Left renal cortex interstitium (tissue), 4 donors: ENCODE results near the gene RNLS. TPM values are rescaled to one million over a fixed set of nuclear protein-coding genes. Genes with fewer than 3 reads are reported as not detected.
"Not testable (repeated sequence)": the region's sequence is repeated elsewhere in the genome, so short reads cannot be mapped to it uniquely, and the experiment has no call there.

Source experiments
- DNase-seq, 4 donors: peaks; one replicate each; pipeline ENCODE4 v3.0.0-alpha.2; 2013; ENCODE audit warnings: low read depth in 4 of 4, low spot score in 2 of 4, missing footprints in 1 of 4
- polyA plus RNA-seq, 4 donors: library from polyadenylated mRNA; unstranded; fragments of 120-200 nt; gene quantifications; one replicate each; pipeline ENCODE4 v1.2.1, GENCODE V29; 2013; ENCODE audit not compliant: insufficient read length in 4 of 4

RNLS gene
- polyA plus RNA-seq, 4 donors, result 14.5 to 21.2 (median 15.8) TPM

GRCh38 chr10:88361995-88362807 is 220.9 kb downstream of the RNLS start:
- DNase-seq, result no peak

GRCh38 chr10:88361494-88361893 is 221.6 kb downstream of the RNLS start:
- DNase-seq, result no peak

GRCh38 chr10:88355750-88356149 is 227.4 kb downstream of the RNLS start:
- DNase-seq, result not testable (repeated sequence)

GRCh38 chr10:88347597-88348304 is 235.4 kb downstream of the RNLS start:
- DNase-seq, result no peak

DNA sequence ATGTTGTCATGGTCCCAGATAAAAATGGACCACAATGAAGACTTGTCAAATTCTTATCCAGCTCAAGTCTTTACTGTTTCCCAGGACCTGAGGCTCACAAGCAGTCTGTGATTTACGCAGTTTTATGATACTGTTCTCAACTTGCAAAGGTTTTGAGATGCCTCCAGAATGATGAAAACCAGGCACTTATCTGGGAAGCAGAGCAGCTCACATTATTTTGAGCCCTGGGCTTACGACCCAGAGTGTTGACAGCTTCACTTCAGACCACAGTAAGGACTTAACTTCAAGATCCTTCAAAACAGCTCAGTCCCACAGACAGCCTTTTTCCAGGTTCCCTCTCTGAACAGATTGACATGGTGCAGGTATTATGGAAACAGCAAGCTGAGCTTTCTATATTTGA is 236.1 kb downstream of the RNLS start:
- DNase-seq, result no peak

GRCh38 chr10:88346144-88346977 is 236.8 kb downstream of the RNLS start:
- no peak for DNase-seq

GRCh38 chr10:88343761-88344484 is 239.2 kb downstream of the RNLS start:
- no peak for DNase-seq

DNA sequence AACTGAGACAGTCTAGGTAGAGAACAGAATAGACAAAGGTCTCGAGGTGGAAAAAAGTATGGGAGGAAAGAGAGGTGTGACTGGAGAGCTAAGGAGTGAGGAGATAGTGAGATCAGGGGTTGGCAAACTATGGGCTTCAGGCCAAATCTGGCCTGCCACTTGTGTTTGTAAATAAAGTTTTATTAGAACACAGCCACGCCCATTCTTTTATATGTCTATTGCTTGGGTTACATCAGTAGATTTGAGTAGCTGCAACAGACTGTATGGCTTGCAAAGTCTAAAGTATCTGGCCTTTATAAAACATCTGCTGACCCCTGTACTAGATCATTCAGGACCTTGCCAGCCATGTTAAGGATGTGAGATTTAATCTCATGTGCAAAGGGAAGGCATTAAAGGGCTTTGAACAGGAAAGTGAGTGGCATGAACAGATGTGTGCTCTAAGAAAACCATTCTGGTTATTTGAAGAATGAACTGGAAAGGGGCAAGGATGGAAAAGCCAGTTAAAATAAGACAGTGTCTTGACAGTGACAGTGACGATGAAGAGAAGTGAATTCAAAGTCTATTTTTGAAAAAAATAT is 240.3 kb downstream of the RNLS start:
- no peak for DNase-seq

DNA sequence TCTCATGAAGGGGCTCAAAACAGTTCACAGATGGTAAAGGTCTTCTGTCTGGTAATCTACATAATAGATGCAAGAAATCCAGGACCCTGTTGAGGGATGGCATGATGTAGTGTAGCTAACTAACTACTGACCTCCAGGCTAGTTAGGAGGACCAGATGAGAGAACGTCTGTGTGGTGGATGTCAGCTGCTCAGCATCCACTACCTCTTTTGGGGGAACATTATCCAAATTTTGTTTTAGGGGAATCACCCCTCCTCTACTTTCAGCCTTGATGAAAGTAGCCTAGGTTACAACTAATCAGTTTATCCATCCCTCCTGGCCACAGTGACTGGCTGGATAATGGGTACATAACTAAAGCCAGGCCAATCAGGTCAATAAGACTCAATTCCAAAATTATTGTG is 246.0 kb downstream of the RNLS start:
- no peak for DNase-seq

DNA sequence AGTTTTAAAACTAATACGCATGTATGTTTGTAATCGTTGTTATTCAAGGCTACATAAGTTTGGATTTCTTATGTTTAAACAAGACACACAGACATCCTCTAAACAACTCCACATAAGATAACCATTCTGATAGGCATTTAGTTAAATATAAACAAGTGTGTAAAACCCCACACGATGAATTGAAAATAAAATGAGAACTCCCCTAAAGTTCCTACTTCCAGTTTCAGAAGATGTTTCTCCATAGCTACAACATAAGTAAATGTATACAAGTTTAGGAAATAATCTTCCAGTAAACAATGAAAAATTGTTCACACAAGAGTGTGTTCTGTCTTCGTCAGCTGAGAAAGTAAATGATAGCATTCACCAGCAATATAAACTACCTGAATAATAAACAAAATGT is 246.8 kb downstream of the RNLS start:
- no peak for DNase-seq

DNA sequence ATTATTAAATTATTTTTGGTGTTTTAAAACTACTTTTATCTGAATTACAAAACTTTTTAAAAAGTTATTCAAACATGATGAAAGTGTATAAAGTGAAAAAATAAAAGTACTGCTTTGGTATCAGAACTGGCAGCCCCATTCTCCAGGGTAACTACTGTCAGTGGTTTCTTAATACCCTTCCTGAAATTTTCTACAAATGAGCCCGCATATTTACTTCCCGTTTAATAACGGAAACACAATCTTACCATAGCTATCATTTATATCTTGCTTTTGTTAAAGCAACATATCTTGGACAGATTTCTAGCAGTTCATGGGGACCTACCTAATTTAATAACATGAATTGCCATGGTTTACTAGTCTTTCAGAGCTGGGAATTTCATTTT is 249.9 kb downstream of the RNLS start:
- DNase-seq, result no peak

- DNase-seq, result no peak
Observed at GRCh38 chr10:88332503-88333247, 250.4 kb downstream of the RNLS start.

DNA sequence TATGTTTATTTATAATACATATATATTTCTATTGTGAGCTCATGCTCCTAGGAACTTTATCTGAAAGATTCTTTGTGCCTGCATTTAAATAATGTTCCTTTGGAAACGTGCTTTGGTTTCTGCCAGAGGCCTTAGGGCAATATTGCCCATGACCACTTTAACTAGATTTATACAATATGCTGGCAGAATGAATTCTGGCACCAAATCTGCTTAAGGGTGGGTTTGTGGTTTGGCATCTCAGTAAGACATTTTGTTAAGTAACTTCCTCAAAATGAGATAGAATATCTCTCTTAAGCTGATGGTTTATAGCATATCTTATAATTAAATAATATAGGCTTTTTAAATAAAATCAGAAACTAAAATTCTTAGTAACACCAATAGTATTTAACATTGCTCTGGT is 252.9 kb downstream of the RNLS start:
- no peak for DNase-seq

DNA sequence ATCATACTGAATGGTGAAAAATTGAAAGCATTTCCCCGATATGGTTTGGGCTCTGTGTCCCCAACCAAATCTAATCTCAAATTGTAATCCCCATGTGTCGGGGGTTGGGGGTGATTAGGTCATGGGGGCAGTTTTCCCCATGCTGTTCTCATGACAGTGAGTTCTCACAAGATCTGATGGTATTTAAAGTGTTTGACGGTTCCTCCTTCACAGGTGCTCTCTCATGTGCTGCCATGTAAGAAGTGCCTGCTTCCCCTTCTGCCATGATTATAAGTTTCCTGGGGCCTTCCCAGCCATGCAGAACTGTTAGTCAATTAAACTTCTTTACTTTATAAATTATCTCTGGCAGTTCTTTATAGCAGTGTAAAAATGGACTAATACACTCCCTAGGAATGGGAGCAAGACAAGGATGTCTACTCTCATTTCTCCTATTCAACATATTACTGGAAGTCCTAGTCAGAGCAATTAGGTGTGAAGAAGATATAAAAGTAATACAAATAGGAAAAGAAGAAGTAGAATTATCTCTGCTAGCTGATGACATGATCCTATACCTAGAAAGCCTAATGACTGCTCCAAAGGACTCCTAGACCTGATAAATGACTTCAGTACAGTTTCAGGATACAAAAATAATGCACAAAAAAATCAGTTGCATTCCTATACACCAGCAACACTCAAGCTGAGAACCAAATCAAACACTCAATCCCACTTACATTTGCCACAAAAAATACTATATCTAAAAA is 260.6 kb downstream of the RNLS start:
- DNase-seq, result no peak

- no peak for DNase-seq
Observed at GRCh38 chr10:88319960-88320517, 263.1 kb downstream of the RNLS start.

- no peak for DNase-seq
Observed at GRCh38 chr10:88318803-88319202, 264.3 kb downstream of the RNLS start.

DNA sequence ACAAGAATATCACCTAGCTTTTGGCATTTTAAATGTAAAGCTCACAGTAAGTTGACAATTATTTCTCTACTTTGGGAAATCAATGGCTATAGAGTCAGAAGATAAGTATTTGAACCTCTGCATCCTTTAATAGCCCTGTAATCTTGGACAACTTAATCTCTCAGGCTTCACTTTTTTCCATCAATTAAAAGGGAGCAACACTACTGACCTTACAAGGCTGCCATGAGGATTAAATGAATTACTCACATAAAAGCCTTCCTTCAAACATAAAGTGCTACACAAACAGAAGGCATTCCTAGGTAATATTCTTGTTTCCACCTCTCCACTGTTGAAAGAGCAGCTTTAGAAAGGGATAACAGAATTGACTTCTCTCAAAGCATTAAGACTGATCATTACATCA is 266.0 kb downstream of the RNLS start:
- DNase-seq, result no peak

DNA sequence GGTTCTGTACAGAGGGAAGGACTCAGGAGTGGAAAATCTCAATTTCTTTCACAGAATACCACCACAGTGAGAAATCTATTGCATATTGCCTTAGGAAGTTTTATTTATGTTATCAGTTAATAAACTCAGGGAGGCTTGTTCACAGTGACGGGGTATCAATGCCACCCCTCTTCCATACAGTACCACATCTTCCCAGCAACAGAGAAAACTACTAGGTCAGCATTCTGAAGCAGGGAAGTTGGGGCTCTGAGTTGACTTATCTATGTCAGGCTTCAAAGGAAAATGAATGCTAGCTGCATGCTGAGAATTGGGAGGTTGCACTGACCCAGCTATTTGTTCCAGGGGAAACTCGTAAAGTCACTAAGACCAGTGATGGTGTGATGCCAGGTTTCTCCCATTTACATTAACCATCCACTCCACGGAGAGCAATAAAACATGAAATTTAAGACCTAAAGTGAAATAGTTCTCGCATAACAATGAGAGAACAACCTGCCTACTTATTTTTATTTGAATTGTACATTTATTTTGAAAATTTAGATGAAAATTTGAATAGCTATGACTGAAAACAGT is 266.7 kb downstream of the RNLS start:
- no peak for DNase-seq
